Cardiac fibroblast (primary cell): ENCODE measurements around the gene LRRC7.
A peak's percentile ranks its signal among the peaks of the same experiment; 100 is the strongest.

Experiments used
- DNase-seq, 2 donors: peaks; one replicate each; pipeline versions ENCODE4 v3.0.0 to v3.0.0-alpha.2; 2010; ENCODE audit warnings: low read depth in 2 of 2
- H3K4me3 ChIP-seq, 2 donors: replicated peaks in 1 of 2; 1 replicate in 1 of 2; 2 replicates in 1 of 2; pipeline ENCODE4 v1.5.1; 2011; ENCODE audit warnings: low read depth in 2 of 2, low read length in 2 of 2, mild to moderate bottlenecking in 2 of 2, moderate library complexity in 1 of 2
- TF ChIP-seq, protein P1 (sequence below): IDR thresholded peaks from one replicate; pipeline ENCODE4 v1.5.1; 2011; ENCODE audit warnings: low read depth, mild to moderate bottlenecking, low read length, inconsistent platforms

LRRC7 gene

GRCh38 chr1:69650779-69651178 lies 83.1 kb downstream of the LRRC7 start:
- H3K4me3 ChIP-seq = no peak overlapping the region
- DNase-seq = no peak
- TF ChIP-seq, protein P1, sequence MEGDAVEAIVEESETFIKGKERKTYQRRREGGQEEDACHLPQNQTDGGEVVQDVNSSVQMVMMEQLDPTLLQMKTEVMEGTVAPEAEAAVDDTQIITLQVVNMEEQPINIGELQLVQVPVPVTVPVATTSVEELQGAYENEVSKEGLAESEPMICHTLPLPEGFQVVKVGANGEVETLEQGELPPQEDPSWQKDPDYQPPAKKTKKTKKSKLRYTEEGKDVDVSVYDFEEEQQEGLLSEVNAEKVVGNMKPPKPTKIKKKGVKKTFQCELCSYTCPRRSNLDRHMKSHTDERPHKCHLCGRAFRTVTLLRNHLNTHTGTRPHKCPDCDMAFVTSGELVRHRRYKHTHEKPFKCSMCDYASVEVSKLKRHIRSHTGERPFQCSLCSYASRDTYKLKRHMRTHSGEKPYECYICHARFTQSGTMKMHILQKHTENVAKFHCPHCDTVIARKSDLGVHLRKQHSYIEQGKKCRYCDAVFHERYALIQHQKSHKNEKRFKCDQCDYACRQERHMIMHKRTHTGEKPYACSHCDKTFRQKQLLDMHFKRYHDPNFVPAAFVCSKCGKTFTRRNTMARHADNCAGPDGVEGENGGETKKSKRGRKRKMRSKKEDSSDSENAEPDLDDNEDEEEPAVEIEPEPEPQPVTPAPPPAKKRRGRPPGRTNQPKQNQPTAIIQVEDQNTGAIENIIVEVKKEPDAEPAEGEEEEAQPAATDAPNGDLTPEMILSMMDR = no peak

DNA sequence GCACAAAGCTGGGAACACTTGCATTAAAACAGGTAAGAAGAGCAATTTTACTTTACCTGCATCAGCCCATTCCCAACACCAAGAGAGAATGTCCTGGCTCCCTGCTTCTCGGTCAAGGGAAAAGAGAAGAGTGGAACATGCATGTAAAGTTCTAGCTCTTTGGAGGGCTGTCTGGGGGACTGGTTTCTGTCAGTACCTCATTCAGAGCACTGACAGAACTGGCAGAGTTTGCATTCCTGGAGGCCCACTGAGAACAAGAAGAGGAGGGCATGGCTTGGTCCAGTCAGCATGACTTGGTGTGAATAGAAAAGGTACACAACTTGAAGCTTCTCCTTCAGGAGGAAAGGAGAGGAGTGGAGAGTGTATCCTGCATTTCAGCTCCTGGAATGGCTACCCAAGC lies 83.9 kb downstream of the LRRC7 start:
- DNase-seq = no peak
- TF ChIP-seq, protein P1 = no peak
- no peak overlapping the region for H3K4me3 ChIP-seq

GRCh38 chr1:69657971-69658370 lies 90.2 kb downstream of the LRRC7 start:
- TF ChIP-seq, protein P1 = no peak
- peak; percentile 10 to 32 for DNase-seq
- H3K4me3 ChIP-seq = no peak overlapping the region

GRCh38 chr1:69661686-69662085 lies 94.0 kb downstream of the LRRC7 start:
- TF ChIP-seq, protein P1 = no peak
- H3K4me3 ChIP-seq = no peak overlapping the region
- no peak for DNase-seq

GRCh38 chr1:69662321-69662720 lies 94.6 kb downstream of the LRRC7 start:
- H3K4me3 ChIP-seq = no peak overlapping the region
- TF ChIP-seq, protein P1 = no peak
- DNase-seq = no peak

GRCh38 chr1:69671363-69672010 lies 103.8 kb downstream of the LRRC7 start:
- DNase-seq = no peak
- TF ChIP-seq, protein P1 = no peak
- H3K4me3 ChIP-seq = no peak overlapping the region

DNA sequence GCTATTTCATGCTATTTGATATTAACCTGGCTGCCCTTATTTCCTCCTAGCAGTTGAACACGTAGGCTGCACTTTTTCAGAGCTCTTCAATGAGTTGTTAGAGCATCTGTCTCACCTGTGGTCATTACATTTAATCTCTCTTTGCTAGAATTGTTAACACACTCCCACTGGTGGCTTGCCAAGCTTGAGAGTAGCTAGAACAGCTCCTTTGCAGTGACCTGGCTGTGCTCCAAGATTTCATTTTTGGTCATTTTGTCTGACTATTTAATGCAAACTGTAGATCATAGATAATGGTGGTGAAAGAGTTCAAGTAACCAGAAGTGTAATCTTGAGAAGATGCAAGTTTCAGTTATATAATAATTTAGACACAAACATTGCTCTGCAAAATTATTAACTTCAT lies 105.6 kb downstream of the LRRC7 start:
- DNase-seq = no peak
- TF ChIP-seq, protein P1 = no peak
- no peak overlapping the region for H3K4me3 ChIP-seq
